Measurements from ENCODE around the gene LHX2.

GRCh38 chr9:124017051-124017928, 5.7 kb downstream of the LHX2 start:
- TF ChIP-seq, protein P1, sequence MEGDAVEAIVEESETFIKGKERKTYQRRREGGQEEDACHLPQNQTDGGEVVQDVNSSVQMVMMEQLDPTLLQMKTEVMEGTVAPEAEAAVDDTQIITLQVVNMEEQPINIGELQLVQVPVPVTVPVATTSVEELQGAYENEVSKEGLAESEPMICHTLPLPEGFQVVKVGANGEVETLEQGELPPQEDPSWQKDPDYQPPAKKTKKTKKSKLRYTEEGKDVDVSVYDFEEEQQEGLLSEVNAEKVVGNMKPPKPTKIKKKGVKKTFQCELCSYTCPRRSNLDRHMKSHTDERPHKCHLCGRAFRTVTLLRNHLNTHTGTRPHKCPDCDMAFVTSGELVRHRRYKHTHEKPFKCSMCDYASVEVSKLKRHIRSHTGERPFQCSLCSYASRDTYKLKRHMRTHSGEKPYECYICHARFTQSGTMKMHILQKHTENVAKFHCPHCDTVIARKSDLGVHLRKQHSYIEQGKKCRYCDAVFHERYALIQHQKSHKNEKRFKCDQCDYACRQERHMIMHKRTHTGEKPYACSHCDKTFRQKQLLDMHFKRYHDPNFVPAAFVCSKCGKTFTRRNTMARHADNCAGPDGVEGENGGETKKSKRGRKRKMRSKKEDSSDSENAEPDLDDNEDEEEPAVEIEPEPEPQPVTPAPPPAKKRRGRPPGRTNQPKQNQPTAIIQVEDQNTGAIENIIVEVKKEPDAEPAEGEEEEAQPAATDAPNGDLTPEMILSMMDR (conservative IDR thresholded peaks at IDR 0.05; ENCODE audit: low read depth in 2 of 2) = no peak
- peak; percentile 98 for TF ChIP-seq EZH2phosphoT487 (IDR thresholded peaks at IDR 0.05; ENCODE audit: unreplicated experiment)
- TF ChIP-seq, protein P2, sequence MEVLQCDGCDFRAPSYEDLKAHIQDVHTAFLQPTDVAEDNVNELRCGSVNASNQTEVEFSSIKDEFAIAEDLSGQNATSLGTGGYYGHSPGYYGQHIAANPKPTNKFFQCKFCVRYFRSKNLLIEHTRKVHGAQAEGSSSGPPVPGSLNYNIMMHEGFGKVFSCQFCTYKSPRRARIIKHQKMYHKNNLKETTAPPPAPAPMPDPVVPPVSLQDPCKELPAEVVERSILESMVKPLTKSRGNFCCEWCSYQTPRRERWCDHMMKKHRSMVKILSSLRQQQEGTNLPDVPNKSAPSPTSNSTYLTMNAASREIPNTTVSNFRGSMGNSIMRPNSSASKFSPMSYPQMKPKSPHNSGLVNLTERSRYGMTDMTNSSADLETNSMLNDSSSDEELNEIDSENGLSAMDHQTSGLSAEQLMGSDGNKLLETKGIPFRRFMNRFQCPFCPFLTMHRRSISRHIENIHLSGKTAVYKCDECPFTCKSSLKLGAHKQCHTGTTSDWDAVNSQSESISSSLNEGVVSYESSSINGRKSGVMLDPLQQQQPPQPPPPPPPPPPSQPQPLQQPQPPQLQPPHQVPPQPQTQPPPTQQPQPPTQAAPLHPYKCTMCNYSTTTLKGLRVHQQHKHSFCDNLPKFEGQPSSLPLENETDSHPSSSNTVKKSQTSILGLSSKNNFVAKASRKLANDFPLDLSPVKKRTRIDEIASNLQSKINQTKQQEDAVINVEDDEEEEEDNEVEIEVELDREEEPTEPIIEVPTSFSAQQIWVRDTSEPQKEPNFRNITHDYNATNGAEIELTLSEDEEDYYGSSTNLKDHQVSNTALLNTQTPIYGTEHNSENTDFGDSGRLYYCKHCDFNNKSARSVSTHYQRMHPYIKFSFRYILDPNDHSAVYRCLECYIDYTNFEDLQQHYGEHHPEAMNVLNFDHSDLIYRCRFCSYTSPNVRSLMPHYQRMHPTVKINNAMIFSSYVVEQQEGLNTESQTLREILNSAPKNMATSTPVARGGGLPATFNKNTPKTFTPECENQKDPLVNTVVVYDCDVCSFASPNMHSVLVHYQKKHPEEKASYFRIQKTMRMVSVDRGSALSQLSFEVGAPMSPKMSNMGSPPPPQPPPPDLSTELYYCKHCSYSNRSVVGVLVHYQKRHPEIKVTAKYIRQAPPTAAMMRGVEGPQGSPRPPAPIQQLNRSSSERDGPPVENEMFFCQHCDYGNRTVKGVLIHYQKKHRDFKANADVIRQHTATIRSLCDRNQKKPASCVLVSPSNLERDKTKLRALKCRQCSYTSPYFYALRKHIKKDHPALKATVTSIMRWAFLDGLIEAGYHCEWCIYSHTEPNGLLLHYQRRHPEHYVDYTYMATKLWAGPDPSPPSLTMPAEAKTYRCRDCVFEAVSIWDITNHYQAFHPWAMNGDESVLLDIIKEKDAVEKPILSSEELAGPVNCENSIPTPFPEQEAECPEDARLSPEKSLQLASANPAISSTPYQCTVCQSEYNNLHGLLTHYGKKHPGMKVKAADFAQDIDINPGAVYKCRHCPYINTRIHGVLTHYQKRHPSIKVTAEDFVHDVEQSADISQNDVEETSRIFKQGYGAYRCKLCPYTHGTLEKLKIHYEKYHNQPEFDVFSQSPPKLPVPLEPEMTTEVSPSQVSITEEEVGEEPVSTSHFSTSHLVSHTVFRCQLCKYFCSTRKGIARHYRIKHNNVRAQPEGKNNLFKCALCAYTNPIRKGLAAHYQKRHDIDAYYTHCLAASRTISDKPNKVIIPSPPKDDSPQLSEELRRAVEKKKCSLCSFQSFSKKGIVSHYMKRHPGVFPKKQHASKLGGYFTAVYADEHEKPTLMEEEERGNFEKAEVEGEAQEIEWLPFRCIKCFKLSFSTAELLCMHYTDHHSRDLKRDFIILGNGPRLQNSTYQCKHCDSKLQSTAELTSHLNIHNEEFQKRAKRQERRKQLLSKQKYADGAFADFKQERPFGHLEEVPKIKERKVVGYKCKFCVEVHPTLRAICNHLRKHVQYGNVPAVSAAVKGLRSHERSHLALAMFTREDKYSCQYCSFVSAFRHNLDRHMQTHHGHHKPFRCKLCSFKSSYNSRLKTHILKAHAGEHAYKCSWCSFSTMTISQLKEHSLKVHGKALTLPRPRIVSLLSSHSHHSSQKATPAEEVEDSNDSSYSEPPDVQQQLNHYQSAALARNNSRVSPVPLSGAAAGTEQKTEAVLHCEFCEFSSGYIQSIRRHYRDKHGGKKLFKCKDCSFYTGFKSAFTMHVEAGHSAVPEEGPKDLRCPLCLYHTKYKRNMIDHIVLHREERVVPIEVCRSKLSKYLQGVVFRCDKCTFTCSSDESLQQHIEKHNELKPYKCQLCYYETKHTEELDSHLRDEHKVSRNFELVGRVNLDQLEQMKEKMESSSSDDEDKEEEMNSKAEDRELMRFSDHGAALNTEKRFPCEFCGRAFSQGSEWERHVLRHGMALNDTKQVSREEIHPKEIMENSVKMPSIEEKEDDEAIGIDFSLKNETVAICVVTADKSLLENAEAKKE (CRISPR knock-in tag; IDR thresholded peaks at IDR 0.05) = no peak
- TF ChIP-seq POLR2AphosphoS5 (IDR thresholded peaks at IDR 0.05; ENCODE audit: low read depth) = no peak
- TF ChIP-seq CREB1 (CRISPR knock-in tag; IDR thresholded peaks at IDR 0.05; ENCODE audit: low read depth) = no peak
- TF ChIP-seq NANOG (IDR thresholded peaks at IDR 0.05; ENCODE audit: borderline replicate concordance) = no peak
- TF ChIP-seq EZH2 (IDR thresholded peaks at IDR 0.05; ENCODE audit: low read depth, unreplicated experiment) = peak; percentile 99
- TF ChIP-seq, protein P3, sequence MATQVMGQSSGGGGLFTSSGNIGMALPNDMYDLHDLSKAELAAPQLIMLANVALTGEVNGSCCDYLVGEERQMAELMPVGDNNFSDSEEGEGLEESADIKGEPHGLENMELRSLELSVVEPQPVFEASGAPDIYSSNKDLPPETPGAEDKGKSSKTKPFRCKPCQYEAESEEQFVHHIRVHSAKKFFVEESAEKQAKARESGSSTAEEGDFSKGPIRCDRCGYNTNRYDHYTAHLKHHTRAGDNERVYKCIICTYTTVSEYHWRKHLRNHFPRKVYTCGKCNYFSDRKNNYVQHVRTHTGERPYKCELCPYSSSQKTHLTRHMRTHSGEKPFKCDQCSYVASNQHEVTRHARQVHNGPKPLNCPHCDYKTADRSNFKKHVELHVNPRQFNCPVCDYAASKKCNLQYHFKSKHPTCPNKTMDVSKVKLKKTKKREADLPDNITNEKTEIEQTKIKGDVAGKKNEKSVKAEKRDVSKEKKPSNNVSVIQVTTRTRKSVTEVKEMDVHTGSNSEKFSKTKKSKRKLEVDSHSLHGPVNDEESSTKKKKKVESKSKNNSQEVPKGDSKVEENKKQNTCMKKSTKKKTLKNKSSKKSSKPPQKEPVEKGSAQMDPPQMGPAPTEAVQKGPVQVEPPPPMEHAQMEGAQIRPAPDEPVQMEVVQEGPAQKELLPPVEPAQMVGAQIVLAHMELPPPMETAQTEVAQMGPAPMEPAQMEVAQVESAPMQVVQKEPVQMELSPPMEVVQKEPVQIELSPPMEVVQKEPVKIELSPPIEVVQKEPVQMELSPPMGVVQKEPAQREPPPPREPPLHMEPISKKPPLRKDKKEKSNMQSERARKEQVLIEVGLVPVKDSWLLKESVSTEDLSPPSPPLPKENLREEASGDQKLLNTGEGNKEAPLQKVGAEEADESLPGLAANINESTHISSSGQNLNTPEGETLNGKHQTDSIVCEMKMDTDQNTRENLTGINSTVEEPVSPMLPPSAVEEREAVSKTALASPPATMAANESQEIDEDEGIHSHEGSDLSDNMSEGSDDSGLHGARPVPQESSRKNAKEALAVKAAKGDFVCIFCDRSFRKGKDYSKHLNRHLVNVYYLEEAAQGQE (IDR thresholded peaks at IDR 0.05; ENCODE audit: unreplicated experiment) = no peak
- TF ChIP-seq ETS1 (IDR thresholded peaks at IDR 0.05) = no peak
- no peak for TF ChIP-seq JUNB (IDR thresholded peaks at IDR 0.05; ENCODE audit: unreplicated experiment)
- no peak for TF ChIP-seq ZNF114 (CRISPR knock-in tag; IDR thresholded peaks at IDR 0.05)
- no peak for TF ChIP-seq STAT1 (IDR thresholded peaks at IDR 0.05; ENCODE audit: unreplicated experiment)

Data from GM23338 (cell line).